Thymus (tissue), 11 donors: ENCODE results near the gene SAFB. TPM values are rescaled to one million over a fixed set of nuclear protein-coding genes. Genes with fewer than 3 reads are reported as not detected.

Experiments
- DNase-seq, 9 donors: peaks; one replicate each; pipeline ENCODE4 v3.0.0-alpha.2; 2013; ENCODE audit warnings: low spot score in 9 of 9, low read depth in 6 of 9, missing footprints in 1 of 9
- H3K27ac ChIP-seq, 2 donors: one replicate each; pipeline ENCODE4 v1.5.1; 2013; ENCODE audit warnings: control low read depth in 1 of 2, low read depth in 1 of 2, low read length in 1 of 2, mild to moderate bottlenecking in 1 of 2, moderate library complexity in 1 of 2
- H3K27me3 ChIP-seq, 2 donors: one replicate each; pipeline ENCODE4 v1.5.1; 2013; ENCODE audit warnings: low read length in 1 of 2; ENCODE audit not compliant: control insufficient read depth in 2 of 2, insufficient read depth in 1 of 2
- H3K36me3 ChIP-seq, 2 donors: one replicate each; pipeline ENCODE4 v1.5.1; 2013; ENCODE audit warnings: low read length in 1 of 2, mild to moderate bottlenecking in 1 of 2, moderate library complexity in 1 of 2; ENCODE audit not compliant: control insufficient read depth in 2 of 2, insufficient read depth in 2 of 2
- H3K4me1 ChIP-seq, 2 donors: one replicate each; pipeline ENCODE4 v1.5.1; 2013; ENCODE audit warnings: low read length in 2 of 2; ENCODE audit not compliant: control insufficient read depth in 2 of 2, insufficient read depth in 2 of 2
- H3K4me3 ChIP-seq, 2 donors: one replicate each; pipeline ENCODE4 v1.5.1; 2013; ENCODE audit warnings: low read length in 2 of 2, control low read depth in 1 of 2, mild to moderate bottlenecking in 1 of 2
- H3K9me3 ChIP-seq, 2 donors: one replicate each; pipeline ENCODE4 v1.5.1; 2013; ENCODE audit warnings: low read length in 1 of 2, mild to moderate bottlenecking in 1 of 2; ENCODE audit not compliant: control insufficient read depth in 2 of 2, insufficient read depth in 1 of 2
- WGBS: extraction: QIAGEN DNeasy Blood & Tissue Kit; methylation state at CpG from one replicate; pipeline ENCODE4 v1.1.7; 2013; 5-methylcytosine and 5-hydroxymethylcytosine counted together
- polyA plus RNA-seq: library from polyadenylated mRNA; stranded (reverse); fragments of 200-250 nt; gene quantifications from one replicate; pipeline ENCODE4 v1.2.3, GENCODE V29; 2013
- total RNA-seq: library from RNA; stranded (reverse); fragments of 120-200 nt; gene quantifications from one replicate; pipeline ENCODE4 v1.2.4, GENCODE V29; 2013
- donor health status: healthy.

The SAFB gene
- total and polyA plus RNA-seq, 2 donors: 32.6 to 73.3 TPM

DNA sequence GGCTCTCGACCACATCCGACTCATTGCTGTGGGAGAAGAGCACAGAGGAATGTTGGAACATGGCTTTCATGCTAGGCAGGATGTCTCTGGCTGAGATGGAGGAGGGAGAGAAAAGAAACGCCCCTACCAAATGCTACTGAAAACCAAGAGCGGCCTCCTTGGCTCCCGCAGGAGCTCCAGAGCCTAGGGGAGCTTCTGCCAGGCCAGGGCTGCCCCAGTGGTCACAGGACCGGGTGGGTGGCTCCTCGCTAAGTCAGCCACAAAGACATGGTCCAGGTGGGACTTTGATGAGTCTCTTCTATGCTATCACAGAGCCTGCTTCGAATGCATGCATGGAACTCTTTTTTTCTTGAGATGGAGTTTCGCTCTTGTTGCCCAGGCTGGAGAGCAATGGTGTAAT lies 90.3 kb downstream of the SAFB start:
- Histone ChIP-seq H3K4me3 (no peak overlapping the region), H3K4me1 (peaks cover 0 to 4% of the 10 kb centered on the region in 2 donors), H3K27me3 (no peaks in the 10 kb centered on the region), H3K36me3 (peaks cover 48 to 61% of the 10 kb centered on the region in 2 donors), H3K27ac (no peak overlapping the region), H3K9me3 (no peaks in the 10 kb centered on the region)
- 97% methylated on average over 9 of the region's 9 CpGs for WGBS
- no peak for DNase-seq

DNA sequence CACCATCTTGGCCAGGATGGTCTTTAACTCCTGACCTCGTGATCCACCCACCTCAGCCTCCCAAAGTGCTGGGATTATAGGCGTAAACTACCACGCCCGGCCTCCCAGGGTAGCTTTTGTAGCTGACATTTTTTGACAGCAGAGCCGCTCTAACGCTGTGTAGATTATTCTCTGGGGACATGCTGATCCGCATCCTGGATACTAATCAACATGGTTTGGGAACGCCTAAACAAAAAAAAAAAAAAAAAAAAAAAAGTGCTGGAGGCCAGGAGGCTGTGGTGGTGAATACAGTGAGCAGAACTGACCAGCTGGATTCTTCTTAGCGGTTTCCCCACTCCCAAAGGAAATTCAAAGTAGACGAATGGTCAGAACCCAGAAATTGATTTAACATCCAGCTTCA lies 91.9 kb downstream of the SAFB start:
- Histone ChIP-seq H3K4me1 (peaks cover 9 to 17% of the 10 kb centered on the region in 2 donors), H3K4me3 (no peak overlapping the region), H3K27me3 (no peaks in the 10 kb centered on the region), H3K36me3 (peaks cover 37 to 51% of the 10 kb centered on the region in 2 donors), H3K9me3 (no peaks in the 10 kb centered on the region), H3K27ac (no peak overlapping the region)
- 97% methylated on average over 10 of the region's 10 CpGs for WGBS
- DNase-seq: no peak

- WGBS: 95% methylated on average over 8 of the region's 8 CpGs
- Histone ChIP-seq H3K27ac (no peak overlapping the region), H3K27me3 (no peaks in the 10 kb centered on the region), H3K9me3 (no peaks in the 10 kb centered on the region), H3K36me3 (peaks cover 16 to 30% of the 10 kb centered on the region in 2 donors), H3K4me3 (no peak overlapping the region), H3K4me1 (peaks cover 9 to 20% of the 10 kb centered on the region in 2 donors)
- DNase-seq: no peak
Measured at GRCh38 chr19:5717215-5717935, 94.5 kb downstream of the SAFB start.

Other genes with a start within 250 kb of the SAFB start
- gene ZNRF4, start 167.7 kb upstream of the SAFB start, total RNA-seq: not detected
- gene ZNRF4, start 167.7 kb upstream of the SAFB start, polyA plus RNA-seq: not detected
- 0.19 TPM for gene TINCR, start 55.1 kb upstream of the SAFB start, total RNA-seq
- gene TINCR, start 55.1 kb upstream of the SAFB start, polyA plus RNA-seq: 0.71 TPM
- gene SAFB2, start 307 bp upstream of the SAFB start, total RNA-seq: 22.2 TPM
- gene SAFB2, start 307 bp upstream of the SAFB start, polyA plus RNA-seq: 60.6 TPM
- 70.5 TPM for gene MICOS13, start 57.4 kb downstream of the SAFB start, total RNA-seq
- gene MICOS13, start 57.4 kb downstream of the SAFB start, polyA plus RNA-seq: 67.6 TPM
- 4.6 TPM for gene HSD11B1L, start 57.9 kb downstream of the SAFB start, total RNA-seq
- 6.5 TPM for gene HSD11B1L, start 57.9 kb downstream of the SAFB start, polyA plus RNA-seq
- gene RPL36, start 67.2 kb downstream of the SAFB start, total RNA-seq: 1,127 TPM
- gene RPL36, start 67.2 kb downstream of the SAFB start, polyA plus RNA-seq: 1,924 TPM
- gene LONP1, start 97.1 kb downstream of the SAFB start, total RNA-seq: 34.3 TPM
- 37.7 TPM for gene LONP1, start 97.1 kb downstream of the SAFB start, polyA plus RNA-seq
- gene CATSPERD, start 97.6 kb downstream of the SAFB start, total RNA-seq: 0.05 TPM
- gene CATSPERD, start 97.6 kb downstream of the SAFB start, polyA plus RNA-seq: 0.05 TPM
- 1.6 TPM for gene PRR22, start 161.7 kb downstream of the SAFB start, total RNA-seq
- gene PRR22, start 161.7 kb downstream of the SAFB start, polyA plus RNA-seq: 13.6 TPM
- 25.2 TPM for gene DUS3L, start 168.1 kb downstream of the SAFB start, total RNA-seq
- 43.9 TPM for gene DUS3L, start 168.1 kb downstream of the SAFB start, polyA plus RNA-seq
- 1.7 TPM for gene NRTN, start 182.0 kb downstream of the SAFB start, total RNA-seq
- 4.0 TPM for gene NRTN, start 182.0 kb downstream of the SAFB start, polyA plus RNA-seq
- gene FUT6, start 216.6 kb downstream of the SAFB start, total RNA-seq: under 0.01 TPM
- gene FUT6, start 216.6 kb downstream of the SAFB start, polyA plus RNA-seq: 0.43 TPM
- 0.19 TPM for gene FUT3, start 228.4 kb downstream of the SAFB start, total RNA-seq
- gene FUT3, start 228.4 kb downstream of the SAFB start, polyA plus RNA-seq: 2.9 TPM
- 0.05 TPM for gene FUT5, start 247.5 kb downstream of the SAFB start, total RNA-seq
- gene FUT5, start 247.5 kb downstream of the SAFB start, polyA plus RNA-seq: not detected